GM18951 (cell line): Measurements from ENCODE around the gene TCF4.

Source experiments
- POLR2A ChIP-seq: IDR thresholded peaks from 4 replicates; pipeline ENCODE4 v1.6.1; 2011; ENCODE audit warnings: mild to moderate bottlenecking; ENCODE audit not compliant: insufficient read length, insufficient read depth; ENCODE audit errors: extremely low read depth
- in situ Hi-C: fragments of 300-500 bp; cut with MboI; formaldehyde crosslinking; loops from one replicate; pipeline ENCODE4 v1.12.0; 2022; ENCODE audit warnings: low sequenced_read_pairs, mixed read lengths, inconsistent platforms; ENCODE audit not compliant: unreplicated experiment

TCF4 gene

DNA sequence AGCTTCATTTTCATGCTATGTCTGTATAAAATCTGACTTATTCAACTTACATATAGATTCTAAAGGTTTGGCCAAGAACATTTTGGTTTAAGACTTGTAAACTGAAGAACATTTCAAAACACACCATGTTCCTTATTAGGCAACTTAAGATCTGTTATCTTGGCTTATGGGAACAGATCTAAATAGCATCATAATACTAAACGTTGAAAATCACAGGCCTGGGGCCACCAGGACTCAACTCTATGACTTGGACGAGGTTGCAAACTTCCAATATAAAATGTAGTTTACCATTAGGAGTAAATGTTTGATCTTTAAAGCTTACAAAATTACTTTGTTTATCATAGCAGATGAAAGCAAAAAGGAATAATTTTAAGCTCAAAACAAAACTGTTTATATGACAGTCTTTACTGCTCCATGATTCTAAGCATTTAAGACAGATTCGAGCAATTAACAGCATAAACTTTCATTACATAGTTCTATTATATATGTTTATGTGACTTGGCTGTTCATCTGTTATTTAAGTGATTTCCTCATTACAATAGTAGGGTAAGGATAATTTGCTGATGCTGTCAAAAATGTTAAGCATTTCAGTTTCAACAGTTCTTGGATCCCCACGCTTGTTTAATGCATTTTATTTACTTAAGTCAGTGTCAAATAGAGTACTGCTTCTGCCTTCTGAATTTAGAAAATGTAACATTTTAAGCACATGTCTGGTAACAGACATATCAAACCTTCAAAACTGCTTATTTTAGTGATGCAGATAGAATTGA is 8.3 kb downstream of the TCF4 start:
- in situ Hi-C loops = no loop called here
- TF ChIP-seq POLR2A = no peak

GRCh38 chr18:55577812-55578539 is 10.0 kb downstream of the TCF4 start:
- in situ Hi-C loops = no loop called here
- no peak for TF ChIP-seq POLR2A

GRCh38 chr18:55576001-55576400 is 12.0 kb downstream of the TCF4 start:
- no peak for TF ChIP-seq POLR2A
- in situ Hi-C loops = no loop called here

GRCh38 chr18:55575066-55575465 is 12.9 kb downstream of the TCF4 start:
- in situ Hi-C loops = no loop called here
- TF ChIP-seq POLR2A = no peak

DNA sequence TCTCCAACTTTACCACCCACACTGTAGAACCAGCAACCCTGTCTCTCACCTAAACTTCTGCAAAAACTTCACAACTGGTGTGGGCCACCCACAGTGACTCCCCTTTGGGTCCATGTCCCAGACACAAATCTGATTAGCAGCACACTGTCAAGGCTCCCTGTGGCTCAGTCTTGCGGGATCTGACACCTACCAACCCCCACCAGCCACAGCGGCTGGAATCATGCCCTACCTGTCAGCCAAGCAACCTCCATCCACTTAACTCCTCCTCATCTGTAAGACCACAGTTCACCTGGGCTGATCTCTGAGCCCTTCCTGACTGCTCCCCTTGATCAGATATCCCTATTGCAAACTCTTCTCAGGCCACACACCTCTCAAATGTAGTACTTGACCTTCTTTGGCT is 14.6 kb downstream of the TCF4 start:
- in situ Hi-C loops = no loop called here
- TF ChIP-seq POLR2A = no peak

- in situ Hi-C loops = no loop called here
- no peak for TF ChIP-seq POLR2A
These were observed 17.0 kb downstream of the TCF4 start for GRCh38 chr18:55570966-55571365.

DNA sequence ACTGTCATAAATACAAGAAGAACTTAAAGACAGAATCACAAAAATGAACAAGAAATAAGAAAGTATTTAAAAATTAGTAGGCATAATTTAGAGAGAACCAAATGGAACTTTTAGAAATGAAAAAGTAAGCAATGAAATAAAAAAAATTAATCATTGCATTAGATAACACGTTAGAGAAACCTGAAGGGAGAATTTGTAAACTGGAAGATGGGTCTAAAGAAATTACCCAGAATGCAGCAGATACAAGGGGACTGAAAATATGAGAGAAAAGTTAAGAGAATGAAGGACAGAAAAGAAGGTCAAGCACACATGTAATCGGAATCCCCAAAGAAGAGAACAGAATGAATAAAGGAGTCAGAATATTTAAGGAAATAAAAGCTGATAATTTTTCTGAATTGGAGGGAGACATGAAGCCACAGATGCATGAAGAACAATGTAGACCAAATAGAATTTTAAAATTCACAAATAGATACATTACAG is 21.5 kb downstream of the TCF4 start:
- TF ChIP-seq POLR2A = no peak
- in situ Hi-C loops = no loop called here

- in situ Hi-C loops = no loop called here
- no peak for TF ChIP-seq POLR2A
These were observed 28.3 kb downstream of the TCF4 start for GRCh38 chr18:55559739-55560138.

DNA sequence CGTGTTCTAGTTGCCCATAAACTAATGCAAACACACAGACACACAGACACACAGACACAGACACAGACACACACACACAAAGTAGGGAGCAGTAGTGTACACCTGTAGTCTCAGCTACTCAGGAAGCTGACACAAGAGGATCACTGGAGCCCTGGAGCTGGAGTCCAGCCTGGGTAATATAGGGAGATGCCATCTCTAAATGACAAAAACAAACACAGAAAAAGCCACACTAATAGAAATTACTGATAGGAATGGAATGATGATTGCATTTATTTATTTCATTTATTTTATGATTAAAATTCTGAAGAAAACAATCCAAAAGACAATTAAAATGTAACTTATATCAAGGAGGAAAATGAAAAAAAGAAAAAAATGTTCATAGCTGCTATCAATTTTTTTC is 30.8 kb downstream of the TCF4 start:
- in situ Hi-C loops = no loop called here

DNA sequence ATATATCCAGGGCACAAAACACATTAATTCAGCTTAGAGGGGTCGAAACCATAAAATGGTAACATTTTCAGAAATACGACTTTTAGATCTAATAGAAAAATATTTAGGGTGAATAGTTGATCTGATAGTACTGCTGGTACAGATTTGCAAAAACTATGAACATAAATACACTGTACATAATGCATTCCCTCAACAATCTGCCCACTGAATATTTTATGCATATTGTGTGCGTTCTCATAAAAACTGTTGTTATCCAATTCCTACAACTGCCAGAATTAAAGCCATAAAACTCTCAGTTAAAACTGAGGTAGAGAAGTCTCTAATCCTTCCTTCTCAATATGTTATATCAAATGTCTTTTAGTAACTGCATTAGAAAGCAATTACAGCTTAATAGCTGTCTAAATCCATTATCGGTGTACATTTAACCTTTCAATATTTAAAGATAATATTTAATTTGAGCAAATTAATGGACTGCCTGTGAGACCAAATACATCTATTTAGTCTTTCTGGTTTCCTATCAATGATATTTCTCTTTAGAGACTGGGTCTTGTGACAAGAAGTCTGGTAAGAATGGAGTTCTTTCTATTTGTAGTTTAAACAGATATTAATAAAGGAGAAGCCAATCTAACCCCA is 32.5 kb downstream of the TCF4 start:
- no peak for TF ChIP-seq POLR2A
- in situ Hi-C loops = no loop called here

More for the DNA sequence above, 30.8 kb downstream of the TCF4 start:
- TF ChIP-seq POLR2A = no peak

DNA sequence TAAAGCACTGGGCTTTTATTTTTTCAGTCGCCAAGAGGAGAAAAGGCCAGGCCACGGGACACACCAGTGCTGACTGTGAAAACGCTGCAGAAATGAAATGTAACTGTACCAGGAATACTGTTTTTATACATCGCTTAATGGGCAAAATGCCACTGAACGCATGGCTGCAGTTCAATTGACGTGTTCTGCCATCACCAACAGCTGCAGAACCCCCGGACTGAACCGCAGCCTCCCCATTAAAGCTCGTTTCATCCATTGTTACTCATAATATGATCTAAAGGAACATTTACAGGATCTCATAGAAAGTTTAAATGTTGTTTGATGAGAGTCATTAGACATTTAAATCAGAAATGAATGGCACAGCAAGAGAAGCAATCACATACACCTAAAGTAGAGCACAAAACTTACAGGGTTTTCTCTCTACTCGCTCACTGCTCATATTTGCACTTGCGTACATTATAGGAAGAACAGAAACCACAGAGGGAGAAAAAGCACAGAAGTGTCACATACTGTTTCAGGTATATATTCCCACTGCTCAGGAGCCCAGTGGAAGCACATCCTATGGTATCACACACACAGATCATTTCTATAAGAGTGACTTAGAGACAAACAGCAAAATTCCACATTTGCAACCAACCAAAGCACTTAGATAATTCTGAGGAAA is 35.3 kb downstream of the TCF4 start:
- in situ Hi-C loops = no loop called here
- no peak for TF ChIP-seq POLR2A

DNA sequence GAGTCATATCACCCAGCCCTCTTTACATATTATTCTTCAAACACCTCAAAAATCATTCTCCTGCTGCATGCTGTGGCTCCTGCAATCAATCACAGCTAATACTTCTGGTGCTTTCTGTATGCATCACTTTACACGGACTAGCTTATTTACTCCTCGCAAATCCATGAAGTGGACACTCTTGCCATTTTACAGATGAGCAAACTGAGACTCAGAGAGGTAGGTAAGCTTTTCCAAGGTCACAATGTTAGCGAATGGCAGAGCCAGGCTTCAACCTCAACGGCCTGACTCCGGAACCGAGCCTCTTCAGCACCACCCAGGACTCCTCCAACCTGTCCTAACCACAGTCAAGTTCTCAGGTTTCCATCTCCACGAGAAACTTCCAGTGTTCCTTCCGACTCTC is 36.8 kb downstream of the TCF4 start:
- no peak for TF ChIP-seq POLR2A
- in situ Hi-C loops = no loop called here

- no peak for TF ChIP-seq POLR2A
- in situ Hi-C loops = no loop called here
These were observed 37.5 kb downstream of the TCF4 start for GRCh38 chr18:55550471-55550870.
